SK-N-SH treated with all-trans-retinoic acid at 6 μM for 48 hours (cell line): Measurements from ENCODE around the gene LCN1.

Experiments
- ATAC-seq: fragments of 200-7000 bp; cut with Tn5 transposase; 3 replicates; pipeline ENCODE4 v1.9.1; 2020; ENCODE audit warnings: mild to moderate bottlenecking, moderate library complexity
- BACH2 ChIP-seq: fragments of 250-450 bp; sonication (Bioruptor Pico); IDR thresholded peaks from 2 replicates; pipeline ENCODE4 v1.9.0; 2021; ENCODE audit warnings: mild to moderate bottlenecking, borderline replicate concordance
- CREB5 ChIP-seq: fragments of 250-450 bp; sonication (Bioruptor Pico); IDR thresholded peaks from 2 replicates; pipeline ENCODE4 v1.5.1; 2020; ENCODE audit warnings: low read depth, mild to moderate bottlenecking, moderate library complexity
- CSDC2 ChIP-seq: fragments of 250-450 bp; sonication (Bioruptor Pico); IDR thresholded peaks from 2 replicates; pipeline ENCODE4 v1.5.0; 2020; ENCODE audit warnings: mild to moderate bottlenecking, moderate library complexity
- ESRRG ChIP-seq: fragments of 250-450 bp; sonication (Bioruptor Pico); IDR thresholded peaks from 2 replicates; pipeline ENCODE4 v1.6.1; 2021; ENCODE audit warnings: mild to moderate bottlenecking
- GLIS3 ChIP-seq: fragments of 250-450 bp; sonication (Bioruptor Pico); IDR thresholded peaks from 2 replicates; pipeline ENCODE4 v1.5.0; 2020; ENCODE audit warnings: mild to moderate bottlenecking, moderate library complexity
- OSR1 ChIP-seq: fragments of 250-450 bp; sonication (Bioruptor Pico); IDR thresholded peaks from 2 replicates; pipeline ENCODE4 v1.8.0; 2022; ENCODE audit warnings: moderate library complexity, mild to moderate bottlenecking, inconsistent platforms
- PATZ1 ChIP-seq: fragments of 250-450 bp; sonication (Bioruptor Pico); IDR thresholded peaks from 2 replicates; pipeline ENCODE4 v1.8.0; 2020; ENCODE audit warnings: mild to moderate bottlenecking, moderate library complexity, borderline replicate concordance
- PPARA ChIP-seq: fragments of 250-450 bp; sonication (Bioruptor Pico); IDR thresholded peaks from 2 replicates; pipeline ENCODE4 v1.5.0; 2020; ENCODE audit warnings: mild to moderate bottlenecking, borderline replicate concordance
- RARB ChIP-seq: fragments of 250-450 bp; sonication (Bioruptor Pico); IDR thresholded peaks from 2 replicates; pipeline ENCODE4 v1.8.0; 2021; ENCODE audit warnings: mild to moderate bottlenecking, moderate library complexity
- TOX ChIP-seq: fragments of 250-450 bp; sonication (Bioruptor Pico); IDR thresholded peaks from 2 replicates; pipeline ENCODE4 v1.8.0; 2021; ENCODE audit warnings: mild to moderate bottlenecking, moderate library complexity, borderline replicate concordance
- ZC3H10 ChIP-seq: fragments of 250-450 bp; sonication (Bioruptor Pico); IDR thresholded peaks from 2 replicates; pipeline ENCODE4 v1.5.1; 2021; ENCODE audit warnings: mild to moderate bottlenecking, moderate library complexity
- ZFP30 ChIP-seq: fragments of 450-650 bp; formaldehyde crosslinking; IDR thresholded peaks from 2 replicates; pipeline ENCODE4 v1.5.0; 2022; ENCODE audit warnings: mild to moderate bottlenecking, moderate library complexity
- ZNF565 ChIP-seq: fragments of 450-650 bp; formaldehyde crosslinking; conservative IDR thresholded peaks from 2 replicates; pipeline ENCODE4 v1.5.0; 2020; ENCODE audit warnings: low read depth, mild to moderate bottlenecking, moderate library complexity
- ZNF70 ChIP-seq: fragments of 450-650 bp; formaldehyde crosslinking; IDR thresholded peaks from 2 replicates; pipeline ENCODE4 v1.5.0; 2020; ENCODE audit warnings: mild to moderate bottlenecking, moderate library complexity
- ZNF8 ChIP-seq: fragments of 450-650 bp; formaldehyde crosslinking; IDR thresholded peaks from 2 replicates; pipeline ENCODE4 v1.5.0; 2020; ENCODE audit warnings: mild to moderate bottlenecking, moderate library complexity
- TF ChIP-seq, protein P1 (sequence below): fragments of 250-450 bp; sonication (Bioruptor Pico); IDR thresholded peaks from 2 replicates; pipeline ENCODE4 v1.5.1; 2021; ENCODE audit warnings: mild to moderate bottlenecking, moderate library complexity
- TF ChIP-seq, protein P2 (sequence below): fragments of 250-450 bp; sonication (Bioruptor Pico); IDR thresholded peaks from 2 replicates; pipeline ENCODE4 v1.8.0; 2021; ENCODE audit warnings: low read depth, mild to moderate bottlenecking, moderate library complexity, borderline replicate concordance
- TF ChIP-seq, protein P3 (sequence below): fragments of 250-450 bp; sonication (Bioruptor Pico); IDR thresholded peaks from 2 replicates; pipeline ENCODE4 v1.5.0; 2020; ENCODE audit warnings: mild to moderate bottlenecking, moderate library complexity

The LCN1 gene

DNA sequence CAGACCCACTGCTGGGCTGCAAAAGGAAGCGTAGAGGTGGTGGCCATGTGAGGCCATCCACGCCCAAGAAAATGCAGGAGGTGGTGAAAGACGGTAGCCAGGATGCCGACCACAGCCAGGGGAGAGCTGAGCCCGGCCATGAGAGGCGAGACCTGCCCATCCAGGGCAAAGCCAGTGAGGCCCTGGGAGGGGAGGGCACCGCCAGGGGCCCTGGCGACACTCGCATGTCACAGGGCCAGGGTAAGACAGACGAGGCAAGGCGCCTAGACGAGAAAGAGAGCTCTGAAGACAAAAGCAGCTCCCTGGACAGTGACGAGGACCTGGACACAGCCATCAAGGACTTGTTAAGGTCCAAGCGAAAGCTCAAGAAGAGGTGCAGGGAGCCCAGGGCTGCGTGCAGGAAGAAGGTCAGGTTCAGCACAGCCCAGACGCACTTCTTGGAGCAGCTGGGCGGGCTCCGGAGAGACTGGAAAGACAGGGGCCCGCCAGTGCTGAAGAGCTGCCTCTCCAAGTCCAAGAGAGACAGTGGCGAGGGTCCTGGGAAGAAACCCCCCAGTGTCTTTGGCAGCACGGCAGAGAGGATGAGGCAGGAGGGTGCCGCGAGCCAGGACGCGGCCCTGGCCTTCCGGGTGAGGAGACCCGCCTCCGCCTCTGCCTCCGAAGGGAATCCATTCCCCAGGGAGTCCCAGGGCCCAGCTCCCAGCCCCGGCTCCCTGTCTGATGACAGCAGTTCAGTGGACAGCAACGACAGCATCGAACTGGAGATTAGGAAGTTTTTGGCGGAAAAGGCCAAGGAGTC, 34.8 kb upstream of the LCN1 start:
- no peak for ATAC-seq
- TF ChIP-seq ZNF8 (no peak), CSDC2 (CRISPR knock-in tag) (no peak), ZNF70 (no peak), CREB5 (CRISPR knock-in tag) (no peak), BACH2 (no peak), ESRRG (CRISPR knock-in tag) (no peak), ZNF565 (CRISPR knock-in tag) (no peak), ZC3H10 (CRISPR knock-in tag) (no peak), PATZ1 (CRISPR knock-in tag) (no peak), RARB (no peak), PPARA (no peak)
- TF ChIP-seq, protein P1, sequence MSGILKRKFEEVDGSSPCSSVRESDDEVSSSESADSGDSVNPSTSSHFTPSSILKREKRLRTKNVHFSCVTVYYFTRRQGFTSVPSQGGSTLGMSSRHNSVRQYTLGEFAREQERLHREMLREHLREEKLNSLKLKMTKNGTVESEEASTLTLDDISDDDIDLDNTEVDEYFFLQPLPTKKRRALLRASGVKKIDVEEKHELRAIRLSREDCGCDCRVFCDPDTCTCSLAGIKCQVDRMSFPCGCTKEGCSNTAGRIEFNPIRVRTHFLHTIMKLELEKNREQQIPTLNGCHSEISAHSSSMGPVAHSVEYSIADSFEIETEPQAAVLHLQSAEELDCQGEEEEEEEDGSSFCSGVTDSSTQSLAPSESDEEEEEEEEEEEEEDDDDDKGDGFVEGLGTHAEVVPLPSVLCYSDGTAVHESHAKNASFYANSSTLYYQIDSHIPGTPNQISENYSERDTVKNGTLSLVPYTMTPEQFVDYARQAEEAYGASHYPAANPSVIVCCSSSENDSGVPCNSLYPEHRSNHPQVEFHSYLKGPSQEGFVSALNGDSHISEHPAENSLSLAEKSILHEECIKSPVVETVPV (CRISPR knock-in tag): no peak
- TF ChIP-seq, protein P2, sequence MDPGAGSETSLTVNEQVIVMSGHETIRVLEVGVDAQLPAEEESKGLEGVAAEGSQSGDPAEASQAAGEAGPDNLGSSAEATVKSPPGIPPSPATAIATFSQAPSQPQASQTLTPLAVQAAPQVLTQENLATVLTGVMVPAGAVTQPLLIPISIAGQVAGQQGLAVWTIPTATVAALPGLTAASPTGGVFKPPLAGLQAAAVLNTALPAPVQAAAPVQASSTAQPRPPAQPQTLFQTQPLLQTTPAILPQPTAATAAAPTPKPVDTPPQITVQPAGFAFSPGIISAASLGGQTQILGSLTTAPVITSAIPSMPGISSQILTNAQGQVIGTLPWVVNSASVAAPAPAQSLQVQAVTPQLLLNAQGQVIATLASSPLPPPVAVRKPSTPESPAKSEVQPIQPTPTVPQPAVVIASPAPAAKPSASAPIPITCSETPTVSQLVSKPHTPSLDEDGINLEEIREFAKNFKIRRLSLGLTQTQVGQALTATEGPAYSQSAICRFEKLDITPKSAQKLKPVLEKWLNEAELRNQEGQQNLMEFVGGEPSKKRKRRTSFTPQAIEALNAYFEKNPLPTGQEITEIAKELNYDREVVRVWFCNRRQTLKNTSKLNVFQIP (CRISPR knock-in tag): no peak
- TF ChIP-seq, protein P3, sequence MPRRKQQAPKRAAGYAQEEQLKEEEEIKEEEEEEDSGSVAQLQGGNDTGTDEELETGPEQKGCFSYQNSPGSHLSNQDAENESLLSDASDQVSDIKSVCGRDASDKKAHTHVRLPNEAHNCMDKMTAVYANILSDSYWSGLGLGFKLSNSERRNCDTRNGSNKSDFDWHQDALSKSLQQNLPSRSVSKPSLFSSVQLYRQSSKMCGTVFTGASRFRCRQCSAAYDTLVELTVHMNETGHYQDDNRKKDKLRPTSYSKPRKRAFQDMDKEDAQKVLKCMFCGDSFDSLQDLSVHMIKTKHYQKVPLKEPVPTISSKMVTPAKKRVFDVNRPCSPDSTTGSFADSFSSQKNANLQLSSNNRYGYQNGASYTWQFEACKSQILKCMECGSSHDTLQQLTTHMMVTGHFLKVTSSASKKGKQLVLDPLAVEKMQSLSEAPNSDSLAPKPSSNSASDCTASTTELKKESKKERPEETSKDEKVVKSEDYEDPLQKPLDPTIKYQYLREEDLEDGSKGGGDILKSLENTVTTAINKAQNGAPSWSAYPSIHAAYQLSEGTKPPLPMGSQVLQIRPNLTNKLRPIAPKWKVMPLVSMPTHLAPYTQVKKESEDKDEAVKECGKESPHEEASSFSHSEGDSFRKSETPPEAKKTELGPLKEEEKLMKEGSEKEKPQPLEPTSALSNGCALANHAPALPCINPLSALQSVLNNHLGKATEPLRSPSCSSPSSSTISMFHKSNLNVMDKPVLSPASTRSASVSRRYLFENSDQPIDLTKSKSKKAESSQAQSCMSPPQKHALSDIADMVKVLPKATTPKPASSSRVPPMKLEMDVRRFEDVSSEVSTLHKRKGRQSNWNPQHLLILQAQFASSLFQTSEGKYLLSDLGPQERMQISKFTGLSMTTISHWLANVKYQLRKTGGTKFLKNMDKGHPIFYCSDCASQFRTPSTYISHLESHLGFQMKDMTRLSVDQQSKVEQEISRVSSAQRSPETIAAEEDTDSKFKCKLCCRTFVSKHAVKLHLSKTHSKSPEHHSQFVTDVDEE (CRISPR knock-in tag): no peak

DNA sequence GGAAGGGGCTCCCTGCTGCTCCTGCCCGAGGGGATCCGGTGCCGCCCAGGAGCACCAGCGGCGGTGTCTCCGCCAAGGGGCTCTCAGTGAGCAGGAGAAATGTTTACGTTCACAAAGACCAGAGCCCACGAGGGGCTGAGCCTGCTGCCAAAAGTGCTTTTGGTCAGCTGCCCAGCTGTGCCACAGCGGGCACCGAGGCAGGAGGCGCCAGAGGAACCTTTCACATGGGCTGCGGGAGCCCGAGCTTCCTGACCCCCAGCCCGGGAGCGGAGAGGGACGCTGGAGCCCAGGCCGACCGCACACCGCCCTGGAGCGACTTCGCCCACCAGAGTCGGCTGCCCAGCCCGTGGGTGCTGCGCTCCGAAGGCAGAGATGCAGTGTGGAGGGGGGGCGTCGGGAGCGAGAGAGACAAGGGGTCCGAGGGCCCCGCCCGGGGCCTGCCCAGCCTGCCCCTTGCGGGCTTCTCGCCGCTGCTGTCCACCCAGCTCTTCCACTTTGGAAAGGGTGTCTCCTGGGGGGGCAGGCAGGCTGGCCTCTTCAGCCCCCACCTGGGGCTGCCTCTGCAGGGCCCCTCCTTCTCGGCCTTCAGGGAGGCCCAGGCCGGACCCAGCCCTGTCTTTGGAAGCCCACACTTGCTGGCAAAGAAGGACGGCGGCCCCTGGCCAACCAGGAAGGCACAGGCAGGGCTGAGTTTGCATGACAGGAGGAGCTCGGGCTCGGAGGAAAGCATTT, 33.8 kb upstream of the LCN1 start:
- TF ChIP-seq, protein P2 (CRISPR knock-in tag): no peak
- TF ChIP-seq OSR1 (CRISPR knock-in tag) (no peak), ZC3H10 (CRISPR knock-in tag) (no peak), PATZ1 (CRISPR knock-in tag) (no peak), ZNF8 (no peak), TOX (CRISPR knock-in tag) (no peak), ZFP30 (no peak), GLIS3 (no peak)
- no peak for ATAC-seq
